GM12892 (cell line): ENCODE results near the gene FSTL4.

Experiments used
- POLR2AphosphoS5 ChIP-seq: IDR thresholded peaks from 2 replicates; pipeline ENCODE4 v1.6.1; 2011; ENCODE audit warnings: low read depth, low read length, control low read depth
- TAF1 ChIP-seq: IDR thresholded peaks from 2 replicates; pipeline ENCODE4 v1.6.1; 2011; ENCODE audit warnings: low read depth, mild to moderate bottlenecking, control low read depth, low read length, borderline replicate concordance

- no peak for TF ChIP-seq TAF1
- no peak for TF ChIP-seq POLR2AphosphoS5
Measured at GRCh38 chr5:133334796-133335639, 277.3 kb downstream of the FSTL4 start.
